Activated CD4-positive, alpha-beta T cell treated with anti-CD3 and anti-CD28 coated beads, Interleukin-2, amount 50 U/mL, for 48 hours (primary cell): ENCODE measurements around the gene MMS19.
"Not testable (repeated sequence)": the region's sequence is repeated elsewhere in the genome, so short reads cannot be mapped to it uniquely, and the experiment has no call there.

Source experiments
- DNase-seq, 2 experiments: peaks; one replicate each; pipeline ENCODE4 v3.0.0-alpha.2; 2020

MMS19 gene

GRCh38 chr10:97459933-97460332 lies 38.3 kb downstream of the MMS19 start:
- DNase-seq: no peak

GRCh38 chr10:97459111-97459510 lies 39.1 kb downstream of the MMS19 start:
- DNase-seq: no peak

- DNase-seq: no peak
Observed at GRCh38 chr10:97456686-97457065, 41.5 kb downstream of the MMS19 start.

- no peak for DNase-seq
Observed at GRCh38 chr10:97456034-97456685, 42.1 kb downstream of the MMS19 start.

- peak in 1 of 2 experiments; percentile 20 for DNase-seq
Observed at GRCh38 chr10:97454330-97455036, 43.7 kb downstream of the MMS19 start.

GRCh38 chr10:97452352-97452751 lies 45.9 kb downstream of the MMS19 start:
- no peak for DNase-seq

GRCh38 chr10:97451605-97452004 lies 46.6 kb downstream of the MMS19 start:
- DNase-seq: no peak

GRCh38 chr10:97450828-97451227 lies 47.4 kb downstream of the MMS19 start:
- no peak for DNase-seq

GRCh38 chr10:97445722-97446639 lies 52.2 kb downstream of the MMS19 start, which contains the start of the genes EXOSC1 and ZDHHC16:
EXOSC1 (minus strand) TSS chr10:97446006; CDS start chr10:97445985, 21 bp downstream.
ZDHHC16 (plus strand) TSS chr10:97446175; CDS start chr10:97451676, 5,501 bp downstream.
- DNase-seq: peak; percentile 91 to 94

- no peak for DNase-seq
Observed at GRCh38 chr10:97445357-97445721, 52.9 kb downstream of the MMS19 start.

GRCh38 chr10:97444212-97444611 lies 54.0 kb downstream of the MMS19 start:
- no peak for DNase-seq

GRCh38 chr10:97442277-97442676 lies 55.9 kb downstream of the MMS19 start:
- no peak for DNase-seq

GRCh38 chr10:97435211-97435610 lies 63.0 kb downstream of the MMS19 start:
- DNase-seq: no peak

GRCh38 chr10:97434557-97434956 lies 63.7 kb downstream of the MMS19 start:
- DNase-seq: no peak

GRCh38 chr10:97434055-97434454 lies 64.2 kb downstream of the MMS19 start:
- DNase-seq: no peak

GRCh38 chr10:97428572-97428981 lies 69.6 kb downstream of the MMS19 start:
- DNase-seq: peak; percentile 37 to 55

GRCh38 chr10:97427571-97428179 lies 70.5 kb downstream of the MMS19 start:
- peak; percentile 56 to 59 for DNase-seq

GRCh38 chr10:97426776-97427570 lies 71.2 kb downstream of the MMS19 start:
- DNase-seq: peak in 1 of 2 experiments; percentile 46

- DNase-seq: peak; percentile 92 to 93
Observed at GRCh38 chr10:97425964-97426775, 72.1 kb downstream of the MMS19 start, which contains the start of gene PGAM1. PGAM1 (plus strand) TSS chr10:97426191; CDS start chr10:97426308, 117 bp downstream.

- not testable (repeated sequence) for DNase-seq
Observed at GRCh38 chr10:97423757-97424098, 74.5 kb downstream of the MMS19 start.

- peak in 1 of 2 experiments; percentile 12 for DNase-seq
Observed at GRCh38 chr10:97416565-97416964, 81.7 kb downstream of the MMS19 start.
